WTC11 (cell line): ENCODE measurements around the gene C3. TPM values are rescaled to one million over a fixed set of nuclear protein-coding genes. Genes with fewer than 3 reads are reported as not detected.
"Not testable (repeated sequence)": the region's sequence is repeated elsewhere in the genome, so short reads cannot be mapped to it uniquely, and the experiment has no call there.

Experiments
- ATAC-seq: fragments of 200-7000 bp; cut with Tn5 transposase; 2 replicates; pipeline ENCODE4 v1.10.0; 2021; ENCODE audit warnings: mild to moderate bottlenecking, moderate library complexity
- CTCF ChIA-PET: fragments of 300-600 bp; sonication (Branson Sonifier 250); formaldehyde crosslinking; loops from one replicate; lab custom pipeline; 2021; ENCODE audit warnings: antibody characterized with exemption; lab: Charles Lee
- POLR2A ChIA-PET: fragments of 350-600 bp; sonication (Branson Sonifier 250); formaldehyde crosslinking; loops from one replicate; lab custom pipeline; 2021; ENCODE audit warnings: antibody characterized with exemption; lab: Charles Lee
- DNase-seq: peaks from one replicate; pipeline ENCODE4 v3.0.0; 2021; ENCODE audit warnings: low spot score
- H3K27ac Mint-ChIP-seq: 2 replicates; pipeline ENCODE4 v1.8.0; 2021; ENCODE audit warnings: mixed read lengths
- H3K27me3 Mint-ChIP-seq: 2 replicates; pipeline ENCODE4 v1.8.0; 2021; ENCODE audit warnings: low read depth, mild to moderate bottlenecking, moderate library complexity, mixed read lengths
- H3K36me3 Mint-ChIP-seq: 2 replicates; pipeline ENCODE4 v1.8.0; 2021; ENCODE audit warnings: mixed read lengths
- H3K4me1 Mint-ChIP-seq: 2 replicates; pipeline ENCODE4 v1.8.0; 2022; ENCODE audit warnings: mixed read lengths
- H3K4me3 Mint-ChIP-seq: 2 replicates; pipeline ENCODE4 v1.8.0; 2021; ENCODE audit warnings: mild to moderate bottlenecking, moderate library complexity, mixed read lengths
- H3K9me3 Mint-ChIP-seq: 2 replicates; pipeline ENCODE4 v1.8.0; 2021; ENCODE audit warnings: mixed read lengths
- ATF1 ChIP-seq: sonication (generic); formaldehyde crosslinking; IDR thresholded peaks from 2 replicates; pipeline ENCODE4 v1.8.1; 2023; ENCODE audit warnings: mild to moderate bottlenecking, moderate library complexity, missing genetic modification reagents
- JAZF1 ChIP-seq: fragments of 250-450 bp; sonication (Bioruptor Pico); IDR thresholded peaks from 2 replicates; pipeline ENCODE4 v1.9.0; 2021; ENCODE audit warnings: moderate library complexity, mild to moderate bottlenecking, inconsistent platforms
- JUN ChIP-seq: sonication (generic); formaldehyde crosslinking; IDR thresholded peaks from 2 replicates; pipeline ENCODE4 v1.8.0; 2023; ENCODE audit warnings: mild to moderate bottlenecking, missing genetic modification reagents
- KAT7 ChIP-seq: sonication (generic); formaldehyde crosslinking; IDR thresholded peaks from 2 replicates; pipeline ENCODE4 v1.8.1; 2023; ENCODE audit warnings: missing genetic modification reagents, mild to moderate bottlenecking, borderline replicate concordance
- NFATC4 ChIP-seq: fragments of 250-450 bp; sonication (Bioruptor Pico); IDR thresholded peaks from 2 replicates; pipeline ENCODE4 v1.9.0; 2021; ENCODE audit warnings: mild to moderate bottlenecking
- NR1H2 ChIP-seq: sonication (generic); formaldehyde crosslinking; IDR thresholded peaks from 2 replicates; pipeline ENCODE4 v1.9.0; 2021; ENCODE audit warnings: mild to moderate bottlenecking, moderate library complexity, missing genetic modification reagents
- RELA ChIP-seq: sonication (generic); formaldehyde crosslinking; IDR thresholded peaks from 2 replicates; pipeline ENCODE4 v1.8.1; 2022; ENCODE audit warnings: missing genetic modification reagents, mild to moderate bottlenecking, borderline replicate concordance
- RORB ChIP-seq: fragments of 250-450 bp; sonication (Bioruptor Pico); IDR thresholded peaks from 2 replicates; pipeline ENCODE4 v1.9.0; 2021; ENCODE audit warnings: mild to moderate bottlenecking
- SP1 ChIP-seq: sonication (generic); formaldehyde crosslinking; conservative IDR thresholded peaks from 2 replicates; pipeline ENCODE4 v1.8.1; 2022; ENCODE audit warnings: missing genetic modification reagents
- ZNF232 ChIP-seq: sonication (generic); formaldehyde crosslinking; IDR thresholded peaks from 2 replicates; pipeline ENCODE4 v1.8.0; 2022; ENCODE audit warnings: mild to moderate bottlenecking, missing genetic modification reagents
- ZNF396 ChIP-seq: fragments of 250-450 bp; sonication (Bioruptor Pico); IDR thresholded peaks from 2 replicates; pipeline ENCODE4 v1.8.0; 2021; ENCODE audit warnings: mild to moderate bottlenecking, moderate library complexity, borderline replicate concordance
- ZNF423 ChIP-seq: fragments of 250-450 bp; sonication (Bioruptor Pico); IDR thresholded peaks from 2 replicates; pipeline ENCODE4 v2.1.2; 2022; ENCODE audit warnings: mild to moderate bottlenecking, moderate library complexity
- total RNA-seq: library from RNA; stranded (reverse); gene quantifications from 3 replicates; pipeline ENCODE4 v1.2.3, GENCODE V29; 2021
- TF ChIP-seq, protein P1 (sequence below): sonication (generic); formaldehyde crosslinking; IDR thresholded peaks from 2 replicates; pipeline ENCODE4 v1.8.1; 2022; ENCODE audit warnings: mild to moderate bottlenecking, moderate library complexity, missing genetic modification reagents
- TF ChIP-seq, protein P2 (sequence below): sonication (generic); formaldehyde crosslinking; IDR thresholded peaks from 2 replicates; pipeline ENCODE4 v1.8.1; 2022; ENCODE audit warnings: low read depth, missing genetic modification reagents, borderline replicate concordance
- TF ChIP-seq, protein P3 (sequence below): fragments of 250-450 bp; sonication (Bioruptor Pico); IDR thresholded peaks from 2 replicates; pipeline ENCODE4 v1.9.0; 2021; ENCODE audit warnings: mild to moderate bottlenecking
- TF ChIP-seq, protein P4 (sequence below): fragments of 250-450 bp; sonication (Bioruptor Pico); IDR thresholded peaks from 2 replicates; pipeline ENCODE4 v1.9.0; 2021; ENCODE audit warnings: moderate library complexity, mild to moderate bottlenecking, inconsistent platforms, borderline replicate concordance
- TF ChIP-seq, protein P5 (sequence below): sonication (generic); formaldehyde crosslinking; IDR thresholded peaks from 2 replicates; pipeline ENCODE4 v1.8.1; 2023; ENCODE audit warnings: mild to moderate bottlenecking, moderate library complexity, missing genetic modification reagents
- TF ChIP-seq, protein P6 (sequence below): fragments of 200-600 bp; IDR thresholded peaks from 2 replicates; pipeline ENCODE4 v1.8.0; 2022; ENCODE audit warnings: antibody characterized with exemption

C3 gene
- total RNA-seq, 1 experiment from 2014 or later: 7.0 TPM

DNA sequence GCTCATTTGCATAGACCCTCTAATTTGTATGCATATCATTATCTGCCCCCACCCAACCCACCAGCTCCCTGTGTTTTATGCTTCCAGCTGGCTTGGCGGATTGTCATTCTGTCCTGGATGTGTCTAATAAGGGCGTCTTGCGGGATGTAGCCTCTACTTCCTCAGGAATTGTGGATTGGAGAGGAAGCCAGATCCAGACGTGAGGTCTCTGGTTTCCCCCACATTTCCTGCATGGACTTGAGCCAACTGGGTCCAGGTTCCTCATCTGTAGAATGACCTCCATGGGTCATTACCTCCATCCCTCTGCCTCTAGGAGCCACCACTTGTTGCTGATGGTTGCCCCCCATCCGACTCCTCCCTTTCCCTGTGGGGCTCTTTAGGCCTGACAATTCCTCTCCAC, 57.7 kb downstream of the C3 start:
- DNase-seq (no peak), ATAC-seq (no peak)
- Mint-ChIP-seq H3K4me1 (no peaks in the 10 kb centered on the region), H3K27ac (no peak overlapping the region), H3K9me3 (no peaks in the 10 kb centered on the region), H3K36me3 (no peaks in the 10 kb centered on the region), H3K27me3 (peaks cover 5% of the 10 kb centered on the region; the same call in 1 of the 2 replicates), H3K4me3 (no peak overlapping the region)
- POLR2A ChIA-PET: no interaction called here
- no peak for TF ChIP-seq SP1 (CRISPR knock-in tag)
- no peak for TF ChIP-seq JAZF1 (CRISPR knock-in tag)
- TF ChIP-seq ZNF232 (CRISPR knock-in tag): no peak
- no peak for TF ChIP-seq RELA (CRISPR knock-in tag)
- TF ChIP-seq ZNF423 (CRISPR knock-in tag): no peak
- TF ChIP-seq ATF1 (CRISPR knock-in tag): no peak
- TF ChIP-seq, protein P1, sequence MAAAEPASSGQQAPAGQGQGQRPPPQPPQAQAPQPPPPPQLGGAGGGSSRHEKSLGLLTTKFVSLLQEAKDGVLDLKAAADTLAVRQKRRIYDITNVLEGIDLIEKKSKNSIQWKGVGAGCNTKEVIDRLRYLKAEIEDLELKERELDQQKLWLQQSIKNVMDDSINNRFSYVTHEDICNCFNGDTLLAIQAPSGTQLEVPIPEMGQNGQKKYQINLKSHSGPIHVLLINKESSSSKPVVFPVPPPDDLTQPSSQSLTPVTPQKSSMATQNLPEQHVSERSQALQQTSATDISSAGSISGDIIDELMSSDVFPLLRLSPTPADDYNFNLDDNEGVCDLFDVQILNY (CRISPR knock-in tag): no peak
- TF ChIP-seq, protein P2, sequence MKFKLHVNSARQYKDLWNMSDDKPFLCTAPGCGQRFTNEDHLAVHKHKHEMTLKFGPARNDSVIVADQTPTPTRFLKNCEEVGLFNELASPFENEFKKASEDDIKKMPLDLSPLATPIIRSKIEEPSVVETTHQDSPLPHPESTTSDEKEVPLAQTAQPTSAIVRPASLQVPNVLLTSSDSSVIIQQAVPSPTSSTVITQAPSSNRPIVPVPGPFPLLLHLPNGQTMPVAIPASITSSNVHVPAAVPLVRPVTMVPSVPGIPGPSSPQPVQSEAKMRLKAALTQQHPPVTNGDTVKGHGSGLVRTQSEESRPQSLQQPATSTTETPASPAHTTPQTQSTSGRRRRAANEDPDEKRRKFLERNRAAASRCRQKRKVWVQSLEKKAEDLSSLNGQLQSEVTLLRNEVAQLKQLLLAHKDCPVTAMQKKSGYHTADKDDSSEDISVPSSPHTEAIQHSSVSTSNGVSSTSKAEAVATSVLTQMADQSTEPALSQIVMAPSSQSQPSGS: no peak
- no peak for TF ChIP-seq NR1H2 (CRISPR knock-in tag)
- TF ChIP-seq ZNF396 (CRISPR knock-in tag): no peak
- TF ChIP-seq, protein P3, sequence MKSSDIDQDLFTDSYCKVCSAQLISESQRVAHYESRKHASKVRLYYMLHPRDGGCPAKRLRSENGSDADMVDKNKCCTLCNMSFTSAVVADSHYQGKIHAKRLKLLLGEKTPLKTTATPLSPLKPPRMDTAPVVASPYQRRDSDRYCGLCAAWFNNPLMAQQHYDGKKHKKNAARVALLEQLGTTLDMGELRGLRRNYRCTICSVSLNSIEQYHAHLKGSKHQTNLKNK (CRISPR knock-in tag): no peak
- no peak for TF ChIP-seq JUN
- TF ChIP-seq RORB: no peak
- TF ChIP-seq NFATC4: no peak
- TF ChIP-seq, protein P4, sequence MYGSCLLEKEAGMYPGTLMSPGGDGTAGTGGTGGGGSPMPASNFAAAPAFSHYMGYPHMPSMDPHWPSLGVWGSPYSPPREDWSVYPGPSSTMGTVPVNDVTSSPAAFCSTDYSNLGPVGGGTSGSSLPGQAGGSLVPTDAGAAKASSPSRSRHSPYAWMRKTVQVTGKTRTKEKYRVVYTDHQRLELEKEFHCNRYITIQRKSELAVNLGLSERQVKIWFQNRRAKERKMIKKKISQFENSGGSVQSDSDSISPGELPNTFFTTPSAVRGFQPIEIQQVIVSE (CRISPR knock-in tag): no peak
- no peak for TF ChIP-seq KAT7 (CRISPR knock-in tag)
- TF ChIP-seq, protein P5, sequence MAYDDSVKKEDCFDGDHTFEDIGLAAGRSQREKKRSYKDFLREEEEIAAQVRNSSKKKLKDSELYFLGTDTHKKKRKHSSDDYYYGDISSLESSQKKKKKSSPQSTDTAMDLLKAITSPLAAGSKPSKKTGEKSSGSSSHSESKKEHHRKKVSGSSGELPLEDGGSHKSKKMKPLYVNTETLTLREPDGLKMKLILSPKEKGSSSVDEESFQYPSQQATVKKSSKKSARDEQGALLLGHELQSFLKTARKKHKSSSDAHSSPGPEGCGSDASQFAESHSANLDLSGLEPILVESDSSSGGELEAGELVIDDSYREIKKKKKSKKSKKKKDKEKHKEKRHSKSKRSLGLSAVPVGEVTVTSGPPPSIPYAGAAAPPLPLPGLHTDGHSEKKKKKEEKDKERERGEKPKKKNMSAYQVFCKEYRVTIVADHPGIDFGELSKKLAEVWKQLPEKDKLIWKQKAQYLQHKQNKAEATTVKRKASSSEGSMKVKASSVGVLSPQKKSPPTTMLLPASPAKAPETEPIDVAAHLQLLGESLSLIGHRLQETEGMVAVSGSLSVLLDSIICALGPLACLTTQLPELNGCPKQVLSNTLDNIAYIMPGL (CRISPR knock-in tag): no peak
- TF ChIP-seq, protein P6, sequence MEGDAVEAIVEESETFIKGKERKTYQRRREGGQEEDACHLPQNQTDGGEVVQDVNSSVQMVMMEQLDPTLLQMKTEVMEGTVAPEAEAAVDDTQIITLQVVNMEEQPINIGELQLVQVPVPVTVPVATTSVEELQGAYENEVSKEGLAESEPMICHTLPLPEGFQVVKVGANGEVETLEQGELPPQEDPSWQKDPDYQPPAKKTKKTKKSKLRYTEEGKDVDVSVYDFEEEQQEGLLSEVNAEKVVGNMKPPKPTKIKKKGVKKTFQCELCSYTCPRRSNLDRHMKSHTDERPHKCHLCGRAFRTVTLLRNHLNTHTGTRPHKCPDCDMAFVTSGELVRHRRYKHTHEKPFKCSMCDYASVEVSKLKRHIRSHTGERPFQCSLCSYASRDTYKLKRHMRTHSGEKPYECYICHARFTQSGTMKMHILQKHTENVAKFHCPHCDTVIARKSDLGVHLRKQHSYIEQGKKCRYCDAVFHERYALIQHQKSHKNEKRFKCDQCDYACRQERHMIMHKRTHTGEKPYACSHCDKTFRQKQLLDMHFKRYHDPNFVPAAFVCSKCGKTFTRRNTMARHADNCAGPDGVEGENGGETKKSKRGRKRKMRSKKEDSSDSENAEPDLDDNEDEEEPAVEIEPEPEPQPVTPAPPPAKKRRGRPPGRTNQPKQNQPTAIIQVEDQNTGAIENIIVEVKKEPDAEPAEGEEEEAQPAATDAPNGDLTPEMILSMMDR: no peak
- CTCF ChIA-PET: no interaction called here

DNA sequence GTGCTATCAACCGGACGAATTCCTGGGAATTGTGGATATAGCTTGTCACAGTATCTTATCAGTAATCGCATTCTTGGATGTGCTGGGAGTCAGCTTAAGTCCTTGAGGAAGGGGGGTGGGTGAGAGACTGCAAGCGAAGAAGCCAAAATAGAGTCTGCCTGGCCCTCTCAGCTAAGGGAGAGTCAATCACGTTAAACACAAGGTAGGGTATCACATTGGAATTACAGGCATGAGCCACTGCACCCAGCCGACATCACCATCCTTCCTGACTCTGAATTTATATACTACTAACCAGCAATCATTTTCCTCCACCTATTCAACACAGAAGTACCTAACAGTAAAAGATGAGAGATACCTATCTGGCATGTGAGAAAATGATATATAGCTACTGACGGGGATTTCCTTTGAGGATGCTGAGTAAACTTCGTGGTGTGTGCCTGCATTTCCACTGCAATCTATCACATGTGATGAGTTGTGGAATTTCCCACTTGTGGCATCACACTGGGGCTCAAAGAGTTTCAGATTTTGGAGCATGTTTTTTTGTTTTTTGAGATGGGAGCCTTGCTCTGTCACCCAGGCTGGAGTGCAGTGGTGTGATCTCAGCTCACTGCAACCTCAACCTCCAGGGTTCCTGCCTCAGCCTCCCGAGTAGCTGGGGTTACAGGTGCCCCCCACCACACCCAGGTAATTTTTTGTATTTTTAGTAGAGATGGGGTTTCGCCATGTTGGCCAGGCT, 58.8 kb downstream of the C3 start:
- DNase-seq, H3K36me3 Mint-ChIP-seq, H3K27ac Mint-ChIP-seq, POLR2A ChIA-PET, H3K27me3 Mint-ChIP-seq, H3K9me3 Mint-ChIP-seq, H3K4me1 Mint-ChIP-seq, H3K4me3 Mint-ChIP-seq, ATAC-seq: not testable (repeated sequence)
- CTCF ChIA-PET: interaction anchor here (0.5 to 2.5 kb wide), 4 partner anchors 13 to 1241 kb away, joined by 3 to 7 read pairs (median 5); no protein-coding TSS in a partner anchor
